HL-60/S4 treated with phorbol 12-myristate 13-acetate at 8.2 ng/mL for 4 days and 3 days (cell line): ENCODE measurements around the gene HTT.

Experiments used
- in situ Hi-C: fragments of 300-500 bp; cut with MboI; formaldehyde crosslinking; loops from 2 replicates; pipeline ENCODE4 v1.15.0; 2022; ENCODE audit warnings: low sequenced_read_pairs

HTT gene

DNA sequence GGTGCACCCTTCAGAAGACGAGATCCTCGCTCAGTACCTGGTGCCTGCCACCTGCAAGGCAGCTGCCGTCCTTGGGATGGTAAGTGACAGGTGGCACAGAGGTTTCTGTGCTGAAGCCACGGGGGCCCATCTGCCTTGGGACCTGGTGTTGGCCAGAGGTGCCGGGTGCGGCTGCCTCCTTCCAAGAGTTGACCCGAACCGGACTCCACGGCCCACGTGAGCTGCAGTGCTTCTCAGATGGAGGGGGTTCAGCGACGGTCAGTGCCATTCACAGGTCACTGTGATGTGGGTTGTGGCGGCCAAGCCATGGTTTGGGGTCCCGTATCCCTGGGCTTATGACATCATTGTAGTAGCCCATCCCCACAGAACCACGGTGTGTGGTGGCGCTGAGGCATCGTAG, 155.5 kb downstream of the HTT start:
- in situ Hi-C loops, result no loop called here

DNA sequence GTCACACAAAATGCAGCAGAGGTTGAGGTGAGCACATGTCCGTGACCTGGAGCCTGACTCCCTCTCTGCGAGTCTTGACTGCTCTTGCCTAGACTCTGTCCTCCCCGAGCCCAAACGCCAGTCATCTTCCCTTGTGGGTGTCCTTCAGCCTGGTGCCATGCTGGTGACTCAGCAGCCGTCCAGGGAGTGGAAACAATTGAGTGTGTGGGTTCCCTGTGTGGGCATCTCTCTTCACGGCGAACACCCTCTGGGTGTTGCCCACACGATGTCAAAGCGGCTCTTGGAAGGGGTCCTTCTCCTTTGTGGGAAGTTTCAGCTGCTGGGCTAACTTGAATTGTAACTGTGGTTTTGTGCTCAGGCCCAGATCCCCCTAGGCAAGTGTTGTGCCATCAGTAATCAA, 157.0 kb downstream of the HTT start:
- in situ Hi-C loops, result no loop called here

DNA sequence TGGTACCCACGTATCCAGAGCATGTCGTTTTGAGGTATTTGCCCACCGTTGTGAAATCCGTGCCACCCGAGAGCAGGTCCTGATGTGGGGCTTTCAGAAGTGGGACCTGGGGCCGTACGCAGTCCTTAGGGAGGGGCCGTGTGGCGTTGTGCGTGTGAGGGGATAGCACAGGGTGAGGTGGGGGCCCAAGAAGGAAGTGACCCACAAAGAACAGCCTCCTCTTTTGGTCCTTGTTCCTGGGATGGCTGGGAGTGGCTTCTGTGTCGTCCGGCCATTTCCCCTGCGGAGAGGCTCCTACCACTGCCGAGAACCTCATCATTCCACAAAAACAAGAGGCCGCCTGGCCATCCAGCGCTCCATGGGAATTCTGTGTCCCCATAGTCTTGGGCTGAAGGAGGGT, 157.5 kb downstream of the HTT start:
- in situ Hi-C loops, result no loop called here

DNA sequence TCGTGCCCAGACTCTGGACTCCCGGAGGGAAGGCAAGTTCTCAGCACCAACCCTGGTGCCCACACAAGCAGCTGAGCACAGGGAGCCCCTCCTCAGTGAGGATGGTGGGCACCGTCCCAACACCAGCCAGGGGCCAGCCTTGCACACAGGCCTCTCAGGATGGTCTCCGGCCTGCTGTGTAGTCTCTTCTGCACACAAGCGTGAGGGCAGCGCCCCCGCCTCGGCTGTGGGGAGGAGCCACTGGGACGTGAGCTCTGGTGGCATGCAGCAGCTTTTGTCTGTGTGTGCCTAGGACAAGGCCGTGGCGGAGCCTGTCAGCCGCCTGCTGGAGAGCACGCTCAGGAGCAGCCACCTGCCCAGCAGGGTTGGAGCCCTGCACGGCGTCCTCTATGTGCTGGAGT, 158.4 kb downstream of the HTT start:
- in situ Hi-C loops, result no loop called here

DNA sequence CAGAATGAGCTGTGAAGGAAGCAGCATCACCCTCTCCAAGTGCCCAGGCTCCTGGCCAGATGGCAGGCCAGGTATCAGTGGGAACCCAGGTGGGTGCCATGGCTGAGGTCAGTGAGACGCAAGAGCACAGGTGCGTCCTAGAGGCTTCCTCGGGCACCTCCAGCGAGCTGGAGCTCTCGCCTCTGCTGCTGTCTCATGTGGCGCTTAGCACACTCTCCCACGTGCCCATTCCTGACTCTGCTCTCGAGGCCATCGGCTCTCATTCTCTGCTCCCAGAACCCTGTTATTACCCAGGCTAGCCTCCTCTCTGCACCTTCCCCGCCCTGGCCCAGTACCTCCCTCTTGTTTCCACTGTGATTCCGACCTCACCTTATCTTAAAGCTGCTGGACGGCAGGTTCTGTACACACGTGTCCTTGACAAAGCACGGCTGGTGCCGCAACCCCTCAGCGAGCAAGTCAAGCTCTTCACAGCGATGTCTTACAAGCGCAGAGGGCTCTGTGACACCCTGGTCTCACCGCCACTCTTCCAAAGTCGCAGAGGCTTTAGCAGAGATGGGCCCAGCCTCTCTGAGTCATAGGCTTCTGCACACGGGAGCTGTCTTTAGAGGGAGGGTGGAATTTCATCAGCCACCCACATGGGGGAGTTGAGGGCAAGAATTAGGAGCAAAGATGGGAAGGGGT, 159.1 kb downstream of the HTT start:
- in situ Hi-C loops, result no loop called here

DNA sequence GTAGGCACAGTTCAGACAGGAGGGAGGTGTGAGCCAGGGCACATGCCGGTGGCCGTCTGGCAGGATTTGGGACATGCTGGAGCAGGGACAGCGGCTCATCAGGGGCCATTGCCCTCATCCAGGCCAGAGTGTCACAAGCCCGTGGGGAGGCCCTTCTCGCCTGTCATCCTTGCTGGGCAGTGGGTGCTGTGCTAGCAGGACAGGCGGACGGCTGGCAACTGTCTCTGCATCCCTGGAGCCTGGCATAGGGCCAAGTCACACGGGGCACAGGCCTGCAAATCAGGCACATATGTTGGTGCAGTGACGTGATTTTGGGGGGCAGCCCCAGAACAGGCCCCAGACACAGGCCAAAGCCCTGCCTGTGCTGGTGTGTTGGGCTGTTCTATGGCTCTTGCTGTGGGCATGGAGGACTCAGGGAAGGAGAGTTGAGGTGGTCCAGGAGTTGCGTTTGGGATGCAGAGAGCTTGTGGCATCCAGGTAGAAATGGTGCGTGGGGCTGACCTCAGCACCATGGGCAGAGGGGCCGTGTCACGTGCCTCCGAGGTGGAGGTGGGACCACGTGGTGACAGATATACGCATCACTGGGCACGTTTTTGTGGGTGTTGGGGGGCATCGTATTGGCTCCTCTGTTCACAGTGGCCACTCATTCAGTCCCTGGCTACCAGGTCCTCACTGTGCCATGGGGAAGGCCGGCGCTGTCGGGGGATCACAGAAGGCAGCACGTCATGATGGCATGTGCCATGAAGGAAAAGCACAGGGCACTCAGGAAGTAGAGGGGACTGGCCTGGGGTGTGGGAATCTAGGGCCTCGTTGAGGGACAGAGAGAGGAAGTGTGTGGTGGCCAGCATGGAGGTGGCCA, 159.9 kb downstream of the HTT start:
- in situ Hi-C loops, result no loop called here

DNA sequence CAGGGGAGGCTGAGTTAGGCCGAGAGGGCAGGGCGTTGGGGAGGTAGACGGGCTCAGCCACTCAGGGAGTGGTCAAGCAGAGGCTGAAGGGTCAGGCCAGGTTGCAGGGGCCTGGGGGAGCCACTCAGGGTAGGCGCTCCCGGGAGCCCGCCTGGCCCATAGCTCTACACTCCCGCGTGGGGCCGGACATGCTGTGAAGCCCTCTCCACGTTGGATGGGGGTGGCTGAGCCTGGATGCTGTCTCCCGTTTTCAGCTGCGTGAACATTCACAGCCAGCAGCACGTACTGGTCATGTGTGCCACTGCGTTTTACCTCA, 160.5 kb downstream of the HTT start:
- in situ Hi-C loops, result no loop called here

DNA sequence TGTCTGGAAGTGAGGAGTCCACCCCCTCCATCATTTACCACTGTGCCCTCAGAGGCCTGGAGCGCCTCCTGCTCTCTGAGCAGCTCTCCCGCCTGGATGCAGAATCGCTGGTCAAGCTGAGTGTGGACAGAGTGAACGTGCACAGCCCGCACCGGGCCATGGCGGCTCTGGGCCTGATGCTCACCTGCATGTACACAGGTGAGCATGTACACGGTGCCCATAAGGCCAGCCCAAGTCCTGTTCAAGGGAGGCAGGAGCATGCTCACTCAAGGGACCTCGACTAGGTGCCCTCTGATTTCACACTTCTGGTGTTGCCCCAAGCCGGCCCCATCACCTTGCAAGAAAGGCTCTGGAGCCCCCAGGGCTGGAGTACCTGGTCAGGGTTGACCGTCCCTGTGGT, 161.1 kb downstream of the HTT start:
- in situ Hi-C loops, result no loop called here

DNA sequence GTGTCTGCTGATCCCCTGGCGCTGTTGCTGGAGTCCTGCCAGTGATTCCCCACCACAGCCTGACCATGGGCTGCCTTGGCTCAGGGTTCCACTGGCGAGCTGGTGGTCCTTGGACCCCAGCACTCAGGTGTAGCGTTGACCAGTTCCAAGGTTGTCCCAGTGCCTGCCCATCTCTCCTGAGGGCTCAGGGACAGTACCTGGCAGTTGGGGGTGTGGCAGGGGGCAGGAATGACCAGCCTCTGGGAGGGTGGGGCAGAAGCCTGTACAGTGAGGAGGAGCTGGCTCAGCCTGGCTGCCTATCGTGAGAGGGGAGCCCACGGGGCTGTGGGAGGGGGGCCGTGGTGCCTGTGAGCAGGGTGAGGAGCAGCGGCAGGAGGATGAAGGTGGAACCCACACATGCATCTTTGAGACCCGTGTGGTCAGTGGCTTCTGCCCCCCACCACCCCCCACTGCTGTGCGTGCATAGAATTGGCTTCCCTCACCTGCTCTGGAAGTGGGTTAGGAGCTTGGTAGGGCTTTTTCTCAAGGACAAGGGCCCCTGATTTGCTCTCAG, 161.9 kb downstream of the HTT start:
- in situ Hi-C loops, result no loop called here

DNA sequence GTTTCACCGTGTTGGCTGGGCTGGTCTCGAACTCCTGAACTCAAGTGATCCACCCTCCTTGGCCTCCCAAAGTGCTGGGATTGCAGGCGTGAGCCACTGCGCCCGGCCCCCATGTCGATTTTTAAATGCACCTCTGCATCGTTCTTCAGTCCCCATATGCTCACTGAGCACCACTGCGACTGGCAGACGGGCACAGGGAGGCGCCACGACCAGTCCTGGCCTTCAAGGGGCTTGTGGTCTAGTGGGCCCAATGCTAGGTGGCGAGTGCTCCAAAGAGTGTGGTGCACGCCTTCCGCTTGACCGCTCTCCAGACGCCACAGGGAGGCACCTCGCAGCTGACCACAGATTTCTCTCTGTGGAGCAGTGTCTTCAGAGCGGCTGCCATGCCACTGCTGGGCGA, 162.8 kb downstream of the HTT start:
- in situ Hi-C loops, result no loop called here

DNA sequence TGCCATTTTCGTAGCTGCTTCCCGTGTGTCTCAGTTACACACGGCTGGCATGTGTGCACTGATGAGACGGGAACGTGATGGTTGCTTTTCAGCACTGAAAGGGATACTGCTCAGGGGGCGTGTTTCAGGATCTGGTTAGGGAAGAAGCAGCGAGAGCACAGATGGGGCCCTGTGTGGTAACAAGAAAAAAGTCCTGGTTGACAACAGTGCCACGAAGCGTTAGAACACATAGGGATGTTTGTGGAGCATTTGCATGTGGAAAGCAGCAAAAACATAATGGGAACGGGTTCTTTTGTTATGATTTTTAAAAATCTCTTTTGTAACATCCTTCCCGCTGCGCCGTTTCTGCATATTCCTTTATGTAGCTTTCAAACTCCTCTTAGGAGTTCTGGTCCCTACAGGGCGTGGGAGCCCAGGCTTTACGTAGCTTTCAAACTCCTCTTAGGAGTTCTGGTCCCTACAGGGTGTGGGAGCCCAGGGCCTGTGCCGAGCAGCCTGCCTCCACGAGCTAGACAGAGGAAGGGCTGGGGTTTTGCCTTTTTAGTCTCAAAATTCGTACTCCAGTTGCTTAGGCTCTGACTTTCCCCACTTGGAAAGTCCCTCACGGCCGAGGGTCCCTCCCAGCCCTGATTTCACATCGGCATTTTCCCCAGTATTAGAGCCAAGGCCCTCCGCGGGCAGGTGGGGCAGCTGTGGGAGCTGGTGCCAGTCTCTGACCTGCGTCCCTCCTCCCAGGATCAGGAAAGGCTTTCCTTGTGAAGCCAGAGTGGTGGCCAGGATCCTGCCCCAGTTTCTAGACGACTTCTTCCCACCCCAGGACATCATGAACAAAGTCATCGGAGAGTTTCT, 163.5 kb downstream of the HTT start:
- in situ Hi-C loops, result no loop called here

DNA sequence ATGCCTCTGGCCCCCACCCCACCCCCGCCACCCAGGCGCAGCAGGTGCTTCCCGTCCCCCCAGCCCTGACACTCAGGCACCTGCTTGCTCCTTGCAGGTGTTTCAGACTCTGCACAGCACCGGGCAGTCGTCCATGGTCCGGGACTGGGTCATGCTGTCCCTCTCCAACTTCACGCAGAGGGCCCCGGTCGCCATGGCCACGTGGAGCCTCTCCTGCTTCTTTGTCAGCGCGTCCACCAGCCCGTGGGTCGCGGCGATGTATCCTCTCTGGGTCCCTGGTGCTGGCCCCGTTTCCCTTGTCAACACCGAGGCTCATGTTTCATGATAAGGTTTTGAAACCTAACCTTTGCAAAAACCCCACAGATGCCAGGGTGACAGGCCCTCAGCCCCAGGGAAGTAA, 164.2 kb downstream of the HTT start:
- in situ Hi-C loops, result no loop called here

DNA sequence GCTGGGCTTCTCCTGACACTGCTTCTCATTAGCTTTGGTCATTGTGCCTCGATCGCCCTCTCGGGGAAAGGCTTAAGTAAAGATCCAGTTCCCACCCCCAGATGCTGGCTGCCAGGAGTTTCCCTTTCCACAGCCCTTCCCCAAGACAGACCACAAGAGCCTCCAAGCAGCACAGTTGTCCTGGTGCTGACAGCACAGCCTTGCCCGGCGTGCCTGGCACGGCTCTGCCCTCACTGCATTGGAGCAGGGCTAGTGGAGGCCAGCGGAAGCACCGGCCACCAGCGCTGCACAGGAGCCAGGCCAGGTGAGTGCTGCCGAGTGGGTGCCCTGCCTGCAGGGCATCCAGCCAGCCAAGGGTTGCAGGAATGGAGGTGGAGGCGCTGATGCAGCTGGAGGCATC, 164.8 kb downstream of the HTT start:
- in situ Hi-C loops, result no loop called here

DNA sequence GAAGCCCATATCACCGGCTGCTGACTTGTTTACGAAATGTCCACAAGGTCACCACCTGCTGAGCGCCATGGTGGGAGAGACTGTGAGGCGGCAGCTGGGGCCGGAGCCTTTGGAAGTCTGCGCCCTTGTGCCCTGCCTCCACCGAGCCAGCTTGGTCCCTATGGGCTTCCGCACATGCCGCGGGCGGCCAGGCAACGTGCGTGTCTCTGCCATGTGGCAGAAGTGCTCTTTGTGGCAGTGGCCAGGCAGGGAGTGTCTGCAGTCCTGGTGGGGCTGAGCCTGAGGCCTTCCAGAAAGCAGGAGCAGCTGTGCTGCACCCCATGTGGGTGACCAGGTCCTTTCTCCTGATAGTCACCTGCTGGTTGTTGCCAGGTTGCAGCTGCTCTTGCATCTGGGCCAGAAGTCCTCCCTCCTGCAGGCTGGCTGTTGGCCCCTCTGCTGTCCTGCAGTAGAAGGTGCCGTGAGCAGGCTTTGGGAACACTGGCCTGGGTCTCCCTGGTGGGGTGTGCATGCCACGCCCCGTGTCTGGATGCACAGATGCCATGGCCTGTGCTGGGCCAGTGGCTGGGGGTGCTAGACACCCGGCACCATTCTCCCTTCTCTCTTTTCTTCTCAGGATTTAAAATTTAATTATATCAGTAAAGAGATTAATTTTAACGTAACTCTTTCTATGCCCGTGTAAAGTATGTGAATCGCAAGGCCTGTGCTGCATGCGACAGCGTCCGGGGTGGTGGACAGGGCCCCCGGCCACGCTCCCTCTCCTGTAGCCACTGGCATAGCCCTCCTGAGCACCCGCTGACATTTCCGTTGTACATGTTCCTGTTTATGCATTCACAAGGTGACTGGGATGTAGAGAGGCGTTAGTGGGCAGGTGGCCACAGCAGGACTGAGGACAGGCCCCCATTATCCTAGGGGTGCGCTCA, 165.8 kb downstream of the HTT start:
- in situ Hi-C loops, result no loop called here

DNA sequence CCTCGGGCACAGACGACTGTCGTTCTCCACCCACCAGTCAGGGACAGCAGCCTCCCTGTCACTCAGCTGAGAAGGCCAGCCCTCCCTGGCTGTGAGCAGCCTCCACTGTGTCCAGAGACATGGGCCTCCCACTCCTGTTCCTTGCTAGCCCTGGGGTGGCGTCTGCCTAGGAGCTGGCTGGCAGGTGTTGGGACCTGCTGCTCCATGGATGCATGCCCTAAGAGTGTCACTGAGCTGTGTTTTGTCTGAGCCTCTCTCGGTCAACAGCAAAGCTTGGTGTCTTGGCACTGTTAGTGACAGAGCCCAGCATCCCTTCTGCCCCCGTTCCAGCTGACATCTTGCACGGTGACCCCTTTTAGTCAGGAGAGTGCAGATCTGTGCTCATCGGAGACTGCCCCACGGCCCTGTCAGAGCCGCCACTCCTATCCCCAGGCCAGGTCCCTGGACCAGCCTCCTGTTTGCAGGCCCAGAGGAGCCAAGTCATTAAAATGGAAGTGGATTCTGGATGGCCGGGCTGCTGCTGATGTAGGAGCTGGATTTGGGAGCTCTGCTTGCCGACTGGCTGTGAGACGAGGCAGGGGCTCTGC, 166.5 kb downstream of the HTT start:
- in situ Hi-C loops, result no loop called here

DNA sequence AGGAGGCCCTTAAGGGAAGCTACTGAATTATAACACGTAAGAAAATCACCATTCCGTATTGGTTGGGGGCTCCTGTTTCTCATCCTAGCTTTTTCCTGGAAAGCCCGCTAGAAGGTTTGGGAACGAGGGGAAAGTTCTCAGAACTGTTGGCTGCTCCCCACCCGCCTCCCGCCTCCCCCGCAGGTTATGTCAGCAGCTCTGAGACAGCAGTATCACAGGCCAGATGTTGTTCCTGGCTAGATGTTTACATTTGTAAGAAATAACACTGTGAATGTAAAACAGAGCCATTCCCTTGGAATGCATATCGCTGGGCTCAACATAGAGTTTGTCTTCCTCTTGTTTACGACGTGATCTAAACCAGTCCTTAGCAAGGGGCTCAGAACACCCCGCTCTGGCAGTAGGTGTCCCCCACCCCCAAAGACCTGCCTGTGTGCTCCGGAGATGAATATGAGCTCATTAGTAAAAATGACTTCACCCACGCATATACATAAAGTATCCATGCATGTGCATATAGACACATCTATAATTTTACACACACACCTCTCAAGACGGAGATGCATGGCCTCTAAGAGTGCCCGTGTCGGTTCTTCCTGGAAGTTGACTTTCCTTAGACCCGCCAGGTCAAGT, 167.5 kb downstream of the HTT start:
- in situ Hi-C loops, result no loop called here

DNA sequence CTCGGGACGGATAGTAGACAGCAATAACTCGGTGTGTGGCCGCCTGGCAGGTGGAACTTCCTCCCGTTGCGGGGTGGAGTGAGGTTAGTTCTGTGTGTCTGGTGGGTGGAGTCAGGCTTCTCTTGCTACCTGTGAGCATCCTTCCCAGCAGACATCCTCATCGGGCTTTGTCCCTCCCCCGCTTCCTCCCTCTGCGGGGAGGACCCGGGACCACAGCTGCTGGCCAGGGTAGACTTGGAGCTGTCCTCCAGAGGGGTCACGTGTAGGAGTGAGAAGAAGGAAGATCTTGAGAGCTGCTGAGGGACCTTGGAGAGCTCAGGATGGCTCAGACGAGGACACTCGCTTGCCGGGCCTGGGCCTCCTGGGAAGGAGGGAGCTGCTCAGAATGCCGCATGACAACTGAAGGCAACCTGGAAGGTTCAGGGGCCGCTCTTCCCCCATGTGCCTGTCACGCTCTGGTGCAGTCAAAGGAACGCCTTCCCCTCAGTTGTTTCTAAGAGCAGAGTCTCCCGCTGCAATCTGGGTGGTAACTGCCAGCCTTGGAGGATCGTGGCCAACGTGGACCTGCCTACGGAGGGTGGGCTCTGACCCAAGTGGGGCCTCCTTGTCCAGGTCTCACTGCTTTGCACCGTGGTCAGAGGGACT, 168.8 kb downstream of the HTT start:
- in situ Hi-C loops, result no loop called here

DNA sequence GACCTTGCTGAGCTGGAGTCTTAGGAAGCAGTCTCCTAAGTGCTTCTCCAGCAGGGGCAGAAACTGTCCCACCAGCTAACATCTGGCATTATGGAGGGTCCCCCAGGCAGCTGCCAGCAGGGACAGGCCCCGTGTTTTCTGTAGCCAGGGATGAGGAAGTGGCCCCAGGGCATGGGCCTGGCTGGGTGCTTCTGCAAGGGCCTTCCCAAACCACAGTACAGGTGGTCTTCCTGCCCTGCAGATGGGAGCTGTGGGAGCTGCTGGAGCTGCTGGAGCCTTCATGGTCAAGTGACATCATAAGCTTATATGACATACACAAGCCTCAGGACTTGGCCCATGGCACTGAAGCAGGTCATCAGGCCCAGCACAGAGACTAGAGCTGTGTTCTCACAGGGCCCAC, 169.5 kb downstream of the HTT start:
- in situ Hi-C loops, result no loop called here

DNA sequence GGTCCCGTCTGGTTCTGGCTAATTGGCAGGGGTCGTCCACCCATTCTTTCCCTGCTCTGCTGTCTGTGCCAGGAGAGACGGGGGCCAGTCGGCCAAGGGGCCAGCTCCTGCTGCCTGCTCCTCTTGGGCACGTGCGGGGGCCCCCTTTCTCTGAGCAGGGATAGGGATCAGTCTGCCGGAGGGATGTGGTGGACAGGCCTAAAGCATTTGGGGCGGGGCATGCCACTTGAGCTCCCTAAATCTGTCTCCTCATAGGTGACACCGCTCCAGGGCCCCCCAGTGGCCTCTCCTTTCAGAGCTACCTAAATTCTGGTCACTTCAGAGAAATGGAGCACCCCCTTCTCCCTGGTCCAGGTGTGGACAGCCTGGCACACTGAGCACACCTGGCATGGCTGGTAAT, 170.3 kb downstream of the HTT start:
- in situ Hi-C loops, result no loop called here
